HG03064 (cell line): Measurements from ENCODE around the gene TBC1D4.

Experiments
- ATAC-seq: cut with Tn5 transposase; IDR thresholded peaks from one replicate; pipeline ENCODE4 v1.9.1; 2021; ENCODE audit warnings: low read depth; ENCODE audit not compliant: unreplicated experiment

TBC1D4 gene

GRCh38 chr13:75482070-75482819, at the start of gene TBC1D4:
Gene TBC1D4, minus strand, starts transcription at chr13:75482169. Its CDS starts 402 bp downstream, at chr13:75481767.
- peak; percentile 72 for ATAC-seq

- no peak for ATAC-seq
Measured at GRCh38 chr13:75530549-75530961, 48.6 kb upstream of the TBC1D4 start.

GRCh38 chr13:75521956-75522355, 40.0 kb upstream of the TBC1D4 start:
- no peak for ATAC-seq

- no peak for ATAC-seq
Measured at GRCh38 chr13:75518439-75519088, 36.6 kb upstream of the TBC1D4 start.

- ATAC-seq = no peak
Measured at GRCh38 chr13:75514080-75514995, 32.4 kb upstream of the TBC1D4 start.

GRCh38 chr13:75513271-75513670, 31.3 kb upstream of the TBC1D4 start:
- no peak for ATAC-seq

- peak; percentile 96 for ATAC-seq
Measured at GRCh38 chr13:75512253-75512652, 30.3 kb upstream of the TBC1D4 start.

GRCh38 chr13:75511051-75511625, 29.2 kb upstream of the TBC1D4 start:
- no peak for ATAC-seq

GRCh38 chr13:75508002-75508548, 26.1 kb upstream of the TBC1D4 start:
- no peak for ATAC-seq

GRCh38 chr13:75507027-75508001, 25.3 kb upstream of the TBC1D4 start:
- ATAC-seq = no peak

- no peak for ATAC-seq
Measured at GRCh38 chr13:75506018-75506417, 24.0 kb upstream of the TBC1D4 start.

GRCh38 chr13:75505327-75505726, 23.4 kb upstream of the TBC1D4 start:
- ATAC-seq = no peak

- ATAC-seq = no peak
Measured at GRCh38 chr13:75495938-75496337, 14.0 kb upstream of the TBC1D4 start.

GRCh38 chr13:75494491-75494890, 12.5 kb upstream of the TBC1D4 start:
- no peak for ATAC-seq

GRCh38 chr13:75493156-75493555, 11.2 kb upstream of the TBC1D4 start:
- no peak for ATAC-seq

- no peak for ATAC-seq
Measured at GRCh38 chr13:75492389-75492788, 10.4 kb upstream of the TBC1D4 start.

- no peak for ATAC-seq
Measured at GRCh38 chr13:75491376-75491775, 9.4 kb upstream of the TBC1D4 start.

GRCh38 chr13:75489502-75490263, 7.7 kb upstream of the TBC1D4 start:
- ATAC-seq = peak; percentile 87
